Stimulated activated CD4-positive, alpha-beta T cell treated with anti-CD3 and anti-CD28 coated beads, Interleukin-15, amount 100 ng/mL, for 48 hours (primary cell): ENCODE results near the gene PRDM10.
"Not testable (repeated sequence)": the region's sequence is repeated elsewhere in the genome, so short reads cannot be mapped to it uniquely, and the experiment has no call there.

Experiments
- DNase-seq, 2 donors: peaks; one replicate each; pipeline ENCODE4 v3.0.0-alpha.2; 2020; ENCODE audit warnings: low read depth in 2 of 2

The PRDM10 gene

GRCh38 chr11:129895126-129896041 is 107.3 kb downstream of the PRDM10 start, which contains the start of gene NFRKB:
TSS of gene NFRKB (minus strand) at chr11:129895578. CDS start at chr11:129892849, 2,729 bp downstream.
- DNase-seq = peak; percentile 62 to 87

- no peak for DNase-seq
These were observed 108.1 kb downstream of the PRDM10 start for GRCh38 chr11:129894278-129895125.

- no peak for DNase-seq
These were observed 114.2 kb downstream of the PRDM10 start for GRCh38 chr11:129888451-129888850.

GRCh38 chr11:129885381-129885780 is 117.3 kb downstream of the PRDM10 start:
- DNase-seq = no peak

- no peak for DNase-seq
These were observed 118.1 kb downstream of the PRDM10 start for GRCh38 chr11:129884581-129884980.

- DNase-seq = peak in 1 of 2 donors; percentile 36
These were observed 121.0 kb downstream of the PRDM10 start for GRCh38 chr11:129881570-129882170.

- no peak for DNase-seq
These were observed 122.3 kb downstream of the PRDM10 start for GRCh38 chr11:129880311-129880710.

- no peak for DNase-seq
These were observed 130.7 kb downstream of the PRDM10 start for GRCh38 chr11:129871914-129872313.

- not testable (repeated sequence) for DNase-seq
These were observed 134.0 kb downstream of the PRDM10 start for GRCh38 chr11:129868626-129869025.

- no peak for DNase-seq
These were observed 136.3 kb downstream of the PRDM10 start for GRCh38 chr11:129866311-129866710.

GRCh38 chr11:129865701-129866100 is 136.9 kb downstream of the PRDM10 start:
- DNase-seq = no peak

- DNase-seq = no peak
These were observed 137.8 kb downstream of the PRDM10 start for GRCh38 chr11:129864811-129865210.

GRCh38 chr11:129861702-129862522 is 140.7 kb downstream of the PRDM10 start:
- no peak for DNase-seq

GRCh38 chr11:129856036-129856435 is 146.6 kb downstream of the PRDM10 start:
- DNase-seq = no peak

GRCh38 chr11:129855086-129855485 is 147.5 kb downstream of the PRDM10 start:
- DNase-seq = no peak

GRCh38 chr11:129854232-129854805 is 148.3 kb downstream of the PRDM10 start:
- DNase-seq = no peak

- peak; percentile 11 to 15 for DNase-seq
These were observed 149.0 kb downstream of the PRDM10 start for GRCh38 chr11:129853518-129854231.

GRCh38 chr11:129852125-129852740 is 150.4 kb downstream of the PRDM10 start:
- no peak for DNase-seq
